ENCODE results near the gene SYTL3.

DNA sequence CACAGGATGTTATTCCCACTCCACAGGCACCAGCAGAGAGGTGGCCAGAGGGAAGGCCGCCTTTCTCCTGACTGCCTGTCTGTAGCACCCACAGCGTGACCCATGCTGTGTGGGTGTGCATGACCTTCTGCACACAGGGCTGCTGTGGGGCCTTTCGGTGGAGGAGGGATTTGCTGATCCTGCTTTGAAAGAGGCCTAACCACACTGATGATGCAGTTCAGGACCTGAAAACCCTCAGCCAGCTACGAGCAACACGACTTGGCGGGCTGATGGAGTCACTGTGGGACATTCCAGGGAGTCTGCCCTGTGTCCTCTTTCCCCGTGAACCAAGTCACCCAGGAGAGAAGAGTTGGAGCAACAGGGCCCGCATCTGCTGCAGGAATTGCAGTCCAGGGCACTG lies 49.1 kb downstream of the SYTL3 start:
- TF ChIP-seq POU2F2 (IDR thresholded peaks at IDR 0.05; ENCODE audit: low read depth, low read length) (no peak), POLR2AphosphoS5 (IDR thresholded peaks at IDR 0.05; ENCODE audit: low read depth, low read length) (no peak), POLR2A (IDR thresholded peaks at IDR 0.05; ENCODE audit: low read depth, low read length) (no peak), TAF1 (IDR thresholded peaks at IDR 0.05; ENCODE audit: low read depth, low read length) (no peak), PAX5 (IDR thresholded peaks at IDR 0.05; ENCODE audit: insufficient read depth, low read length, severe bottlenecking) (no peak)
